Right atrium auricular region (tissue), 2 donors: ENCODE data around the gene CACHD1. TPM values are rescaled to one million over a fixed set of nuclear protein-coding genes. Genes with fewer than 3 reads are reported as not detected.

Experiments used
- DNase-seq: peaks from one replicate; pipeline ENCODE4 v3.0.0-alpha.2; 2019; ENCODE audit warnings: low spot score
- H3K27ac ChIP-seq, 2 donors: fragments of 200-600 bp; sonication (generic); 1 replicate in 1 of 2; 2 replicates in 1 of 2; pipeline ENCODE4 v1.5.1; 2016 to 2019
- H3K27me3 ChIP-seq, 2 donors: fragments of 200-600 bp; sonication (generic); one replicate each; pipeline versions ENCODE4 v1.5.1 to v1.6.0; 2017 to 2019
- H3K36me3 ChIP-seq: fragments of 200-600 bp; sonication (generic); one replicate; pipeline ENCODE4 v1.5.1; 2016
- H3K4me1 ChIP-seq, 2 donors: fragments of 200-600 bp; sonication (generic); one replicate each; pipeline versions ENCODE4 v1.5.1 to v1.6.0; 2017 to 2019
- H3K4me3 ChIP-seq, 2 donors: fragments of 200-600 bp; sonication (generic); 1 replicate in 1 of 2; 2 replicates in 1 of 2; pipeline ENCODE4 v1.5.1; 2017 to 2019; ENCODE audit warnings: mild to moderate bottlenecking in 1 of 2, moderate library complexity in 1 of 2
- H3K9me3 ChIP-seq, 2 donors: fragments of 200-600 bp; sonication (generic); one replicate each; pipeline ENCODE4 v1.5.1; 2019
- CTCF ChIP-seq, 2 donors: fragments of 200-600 bp; sonication (generic); IDR thresholded peaks; one replicate each; pipeline ENCODE4 v1.5.1; 2019; ENCODE audit warnings: antibody characterized with exemption in 2 of 2
- total RNA-seq, 2 donors: library from RNA; depleted of rRNA; stranded (reverse); fragments of >200 nt; gene quantifications; one replicate each; pipeline ENCODE4 v1.1.0, GENCODE V29; 2016

Gene CACHD1
- total RNA-seq, 2 donors from 2014 or later, result 3.1 to 8.5 TPM

DNA sequence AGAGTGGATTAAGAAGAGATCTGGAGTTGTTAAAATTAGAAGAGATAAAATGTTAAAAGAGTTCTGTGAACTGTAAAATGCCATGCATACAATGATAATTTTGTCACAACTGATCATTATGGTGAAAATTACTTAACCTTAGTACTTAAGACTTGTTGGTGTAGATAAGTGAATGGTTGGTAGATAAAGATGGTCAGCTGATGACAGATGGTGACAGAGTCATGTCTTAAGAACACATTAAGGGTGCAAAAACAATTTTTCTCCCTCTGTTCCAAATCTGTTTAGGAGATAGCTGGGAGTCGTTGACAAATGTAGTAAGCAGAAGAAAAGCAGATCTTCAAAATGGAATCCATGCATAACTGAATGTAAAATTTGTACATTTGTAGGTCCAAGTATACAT is 18.5 kb upstream of the CACHD1 start:
- Histone ChIP-seq H3K4me3 (no peak overlapping the region), H3K27me3 (no peaks in the 10 kb centered on the region), H3K4me1 (no peaks in the 10 kb centered on the region), H3K36me3 (no peaks in the 10 kb centered on the region), H3K9me3 (no peaks in the 10 kb centered on the region), H3K27ac (no peak overlapping the region)
- no peak for DNase-seq
- no peak for TF ChIP-seq CTCF (IDR thresholded peaks at IDR 0.05)

- H3K4me1 ChIP-seq, result no peaks in the 10 kb centered on the region
- no peaks in the 10 kb centered on the region for H3K36me3 ChIP-seq
- H3K4me3 ChIP-seq, result no peak overlapping the region
- H3K9me3 ChIP-seq, result no peaks in the 10 kb centered on the region
- no peaks in the 10 kb centered on the region for H3K27me3 ChIP-seq
- TF ChIP-seq CTCF (IDR thresholded peaks at IDR 0.05), result no peak
- no peak overlapping the region for H3K27ac ChIP-seq
- DNase-seq, result no peak
These were observed 16.2 kb upstream of the CACHD1 start for GRCh38 chr1:64453688-64454087.

GRCh38 chr1:64458915-64459314 is 11.0 kb upstream of the CACHD1 start:
- no peaks in the 10 kb centered on the region for H3K27me3 ChIP-seq
- no peak for TF ChIP-seq CTCF (IDR thresholded peaks at IDR 0.05)
- DNase-seq, result no peak
- H3K36me3 ChIP-seq, result no peaks in the 10 kb centered on the region
- H3K4me1 ChIP-seq, result no peaks in the 10 kb centered on the region
- H3K27ac ChIP-seq, result no peak overlapping the region
- no peaks in the 10 kb centered on the region for H3K9me3 ChIP-seq
- H3K4me3 ChIP-seq, result no peak overlapping the region

DNA sequence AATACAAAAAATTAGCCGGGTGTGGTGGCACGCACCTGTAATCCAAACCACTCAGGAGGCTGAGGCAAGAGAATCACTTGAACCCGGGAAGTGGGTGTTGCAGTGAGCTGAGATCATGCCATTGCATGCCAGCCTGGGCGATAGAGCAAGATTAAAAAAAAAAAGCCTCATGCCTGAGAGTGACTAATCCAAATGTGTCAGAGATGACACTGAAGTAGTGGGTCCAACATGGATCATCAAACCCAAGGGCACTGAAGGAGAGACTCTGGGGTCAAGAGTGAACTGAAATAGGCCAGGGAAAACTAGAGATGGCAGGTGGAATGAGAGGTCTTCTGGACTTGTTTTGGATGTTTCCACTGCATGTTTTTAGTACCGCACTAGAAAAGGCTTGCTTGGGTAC is 10.2 kb upstream of the CACHD1 start:
- Histone ChIP-seq H3K9me3 (no peaks in the 10 kb centered on the region), H3K36me3 (no peaks in the 10 kb centered on the region), H3K4me3 (no peak overlapping the region), H3K27ac (no peak overlapping the region), H3K27me3 (no peaks in the 10 kb centered on the region), H3K4me1 (no peaks in the 10 kb centered on the region)
- TF ChIP-seq CTCF (IDR thresholded peaks at IDR 0.05), result no peak
- no peak for DNase-seq

DNA sequence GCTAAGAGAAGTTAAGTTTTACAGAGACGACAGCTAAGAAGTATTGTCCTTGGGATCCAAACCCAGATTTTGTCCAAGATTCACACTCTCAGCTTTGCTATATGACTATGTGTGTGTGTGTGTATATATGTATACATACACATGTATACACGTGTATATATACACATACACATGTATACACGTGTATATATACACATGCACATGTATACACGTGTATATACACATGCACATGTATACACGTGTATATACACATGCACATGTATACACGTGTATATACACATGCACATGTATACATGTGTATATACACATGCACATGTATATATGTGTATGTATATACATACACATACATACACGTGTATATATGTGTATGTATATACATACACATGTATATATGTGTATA is 3.9 kb upstream of the CACHD1 start:
- Histone ChIP-seq H3K9me3 (no peaks in the 10 kb centered on the region), H3K27ac (no peak overlapping the region), H3K27me3 (no peaks in the 10 kb centered on the region), H3K4me3 (no peak overlapping the region), H3K4me1 (peaks cover 0 to 9% of the 10 kb centered on the region in 2 donors), H3K36me3 (no peaks in the 10 kb centered on the region)
- no peak for DNase-seq
- TF ChIP-seq CTCF (IDR thresholded peaks at IDR 0.05), result no peak
